GM21723 (cell line): ENCODE results near the gene SPEM2.
A peak's percentile ranks its signal among the peaks of the same experiment; 100 is the strongest.

Experiments
- ATAC-seq: cut with Tn5 transposase; IDR thresholded peaks from one replicate; pipeline ENCODE4 v1.9.1; 2021; ENCODE audit warnings: mild to moderate bottlenecking, moderate library complexity; ENCODE audit not compliant: unreplicated experiment

The SPEM2 gene

DNA sequence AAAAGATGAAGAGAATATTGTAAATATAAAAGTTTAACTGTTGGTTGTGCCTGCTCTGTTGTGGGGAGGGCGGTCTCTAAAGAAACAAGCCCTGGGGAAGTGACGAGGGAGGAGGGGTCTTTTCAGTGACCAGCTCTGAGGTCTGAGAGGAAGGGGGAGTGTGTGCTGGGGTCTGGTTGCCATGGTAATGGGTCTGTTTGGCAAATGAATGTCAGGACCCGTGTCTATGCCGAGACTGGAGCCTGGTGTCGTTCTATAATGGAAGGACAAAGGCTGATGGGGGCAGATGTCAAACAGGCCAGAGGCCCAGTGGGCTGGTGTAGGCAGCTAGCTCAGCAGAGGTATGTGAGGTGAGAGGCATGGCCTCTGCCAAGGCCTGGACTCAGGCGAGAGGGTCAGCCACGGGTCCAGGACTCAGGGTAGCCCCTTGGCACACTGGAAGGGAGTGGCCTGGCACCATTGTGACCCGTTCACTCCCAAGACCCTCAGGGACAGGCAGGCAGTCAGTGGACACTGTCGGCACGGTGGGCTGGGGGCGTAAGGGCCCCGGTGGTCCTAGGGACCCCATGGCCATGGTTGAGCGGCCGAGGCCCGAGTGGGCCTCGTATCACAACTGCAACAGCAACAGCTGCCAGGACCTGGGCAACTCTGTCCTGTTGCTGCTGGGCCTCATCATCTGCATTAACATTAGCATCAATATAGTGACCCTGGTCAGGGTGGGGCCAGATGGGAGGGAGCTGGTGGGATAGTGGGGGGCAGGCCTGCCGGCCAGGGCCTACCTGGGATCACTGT lies 5.4 kb upstream of the SPEM2 start, which contains the start of gene SPEM1:
TSS of gene SPEM1 (plus strand) at position 506 of the 792 bp plus-strand sequence. CDS start at position 567, 61 bp downstream.
- ATAC-seq = no peak

DNA sequence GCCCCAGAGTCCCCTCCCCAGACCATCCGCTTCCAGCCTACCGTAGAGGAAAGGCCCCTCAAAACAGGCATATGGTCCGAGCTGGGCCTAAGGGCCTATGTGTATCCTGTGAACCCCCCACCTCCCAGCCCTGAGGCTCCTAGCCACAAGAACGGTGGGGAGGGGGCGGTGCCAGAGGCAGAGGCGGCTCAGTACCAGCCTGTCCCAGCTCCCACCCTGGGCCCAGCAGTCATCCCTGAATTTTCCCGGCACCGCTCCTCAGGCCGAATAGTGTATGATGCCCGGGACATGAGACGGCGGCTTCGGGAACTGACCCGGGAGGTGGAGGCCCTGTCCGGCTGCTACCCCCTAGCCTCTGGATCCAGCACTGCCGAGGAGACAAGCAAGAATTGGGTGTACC lies 4.2 kb upstream of the SPEM2 start:
- ATAC-seq = no peak

DNA sequence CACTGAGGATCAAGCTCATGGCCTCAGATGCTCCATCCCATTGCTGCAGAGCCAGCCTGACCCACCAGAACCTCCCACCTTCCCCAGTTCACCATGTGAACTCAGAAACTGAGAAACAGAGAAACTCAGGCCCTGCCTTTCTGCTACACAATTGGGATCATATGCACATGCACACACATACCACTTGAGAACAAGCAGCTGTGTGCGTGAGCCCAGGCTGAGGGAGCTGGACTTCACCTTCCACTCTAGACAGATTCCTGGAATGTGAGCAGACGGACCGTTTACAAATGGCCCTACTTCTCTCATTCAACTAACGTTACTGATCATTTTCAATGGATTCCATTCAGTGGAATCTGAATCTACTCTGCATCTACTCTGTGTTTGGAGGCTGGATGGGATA lies 1.7 kb upstream of the SPEM2 start:
- no peak for ATAC-seq

DNA sequence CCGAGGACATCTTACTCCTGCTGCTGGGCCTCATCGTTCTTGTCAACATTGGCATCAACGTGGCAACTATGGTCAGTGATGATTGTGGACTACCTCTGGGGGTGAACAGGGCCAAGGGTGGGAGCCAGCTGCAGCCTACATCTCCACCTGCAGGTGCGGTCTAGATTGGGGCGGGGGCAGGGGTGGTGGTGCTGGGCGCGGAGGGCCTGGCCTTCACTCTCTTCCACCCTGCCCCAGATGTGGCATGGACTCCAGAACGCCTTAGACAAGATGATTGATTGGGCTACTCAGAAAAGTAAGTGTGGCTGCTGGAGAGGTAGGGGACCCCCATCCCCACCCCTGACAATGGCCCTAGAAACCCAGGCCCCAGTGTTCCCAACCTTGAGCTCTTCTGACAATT lies 340 bp downstream of the SPEM2 start:
- no peak for ATAC-seq

DNA sequence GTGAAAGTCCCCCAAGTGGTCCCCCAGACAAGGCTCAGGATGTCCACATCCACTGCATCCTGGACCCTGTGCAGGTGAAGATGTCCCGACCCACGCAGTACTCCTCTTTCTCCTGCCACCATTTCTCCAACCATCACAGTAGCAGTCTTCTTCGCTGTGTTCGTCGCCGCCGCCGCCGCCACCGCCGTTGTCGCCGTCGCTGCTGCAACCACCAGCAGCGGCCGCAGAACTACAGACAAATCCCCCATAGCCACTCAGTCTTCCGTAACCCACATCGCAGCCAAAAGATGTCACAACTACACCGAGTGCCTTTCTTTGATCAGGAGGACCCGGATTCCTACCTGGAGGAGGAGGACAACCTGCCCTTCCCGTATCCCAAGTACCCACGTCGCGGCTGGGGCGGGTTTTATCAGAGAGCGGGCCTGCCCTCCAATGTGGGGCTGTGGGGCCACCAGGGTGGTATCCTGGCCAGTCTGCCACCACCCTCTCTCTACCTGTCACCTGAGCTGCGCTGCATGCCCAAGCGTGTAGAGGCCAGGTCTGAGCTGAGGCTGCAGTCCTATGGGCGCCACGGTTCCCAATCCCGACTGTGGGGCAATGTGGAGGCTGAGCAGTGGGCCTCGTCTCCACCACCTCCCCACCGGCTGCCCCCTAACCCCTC lies 917 bp downstream of the SPEM2 start:
- no peak for ATAC-seq

DNA sequence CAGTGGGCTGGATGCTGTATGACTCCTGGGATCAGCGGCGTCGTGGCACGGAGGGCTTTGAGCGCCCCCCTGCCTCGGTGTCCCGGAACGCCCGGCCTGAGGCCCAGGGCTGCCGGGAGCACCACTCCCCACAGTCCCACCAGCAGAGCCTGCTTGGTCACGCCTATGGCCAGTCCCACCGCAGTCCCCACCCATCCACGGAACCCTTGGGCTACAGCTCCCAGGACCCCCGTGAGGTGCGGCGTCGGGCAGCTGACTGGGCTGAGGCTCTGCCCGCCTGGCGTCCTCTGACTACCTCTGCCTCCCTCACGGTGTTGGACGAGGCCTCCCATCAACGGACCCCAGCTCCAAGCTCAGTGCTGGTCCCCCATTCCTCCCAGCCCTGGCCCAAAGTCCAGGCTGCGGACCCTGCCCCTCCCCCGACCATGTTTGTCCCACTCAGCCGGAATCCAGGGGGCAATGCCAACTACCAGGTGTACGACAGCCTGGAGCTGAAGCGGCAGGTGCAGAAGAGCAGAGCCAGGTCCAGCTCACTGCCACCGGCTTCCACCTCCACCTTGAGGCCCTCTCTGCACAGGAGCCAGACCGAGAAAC lies 1.6 kb downstream of the SPEM2 start:
- ATAC-seq = no peak

DNA sequence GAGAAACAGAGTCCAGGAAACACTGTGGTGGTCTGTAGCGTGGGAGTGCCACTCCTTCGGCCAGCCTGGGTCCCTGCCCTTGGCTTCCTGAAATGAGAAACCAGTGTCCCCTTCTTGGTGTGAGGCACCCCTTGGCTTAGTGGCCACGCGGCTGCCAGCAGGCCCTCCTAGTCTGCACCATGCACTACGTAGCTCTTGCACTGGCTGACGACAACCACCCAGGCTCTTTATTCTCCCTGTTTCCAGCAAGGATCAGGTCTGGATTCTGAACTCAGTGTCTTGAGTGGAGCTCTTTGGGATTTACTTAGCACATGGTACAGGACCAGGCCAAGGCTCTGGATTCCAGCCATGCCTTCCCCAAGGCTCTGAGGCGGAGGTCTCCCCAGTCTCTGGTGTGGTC lies 2.1 kb downstream of the SPEM2 start:
- no peak for ATAC-seq

DNA sequence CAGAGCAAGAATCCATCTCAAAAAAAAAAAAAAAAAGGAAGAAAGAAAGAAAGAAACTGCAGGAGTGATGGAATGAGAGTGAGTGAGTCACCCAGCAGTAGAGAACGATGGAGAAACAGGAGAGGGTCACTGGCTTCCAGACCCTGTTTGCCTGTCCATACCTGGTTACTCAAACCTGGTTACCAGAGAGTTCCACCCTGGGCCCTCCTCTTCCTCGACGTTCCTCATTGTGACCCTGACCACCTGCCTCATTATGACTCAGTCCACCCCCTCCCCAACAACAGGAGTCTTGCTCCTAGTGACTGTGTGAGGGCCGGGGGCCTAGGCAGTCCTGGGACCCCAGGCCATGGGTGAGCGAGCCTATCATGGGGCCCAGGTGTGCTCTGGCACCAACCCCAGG lies 3.1 kb downstream of the SPEM2 start, which contains the start of gene SPEM3:
TSS of gene SPEM3 (plus strand) at position 301 of the 400 bp plus-strand sequence. CDS start at position 347, 46 bp downstream.
- ATAC-seq = no peak

DNA sequence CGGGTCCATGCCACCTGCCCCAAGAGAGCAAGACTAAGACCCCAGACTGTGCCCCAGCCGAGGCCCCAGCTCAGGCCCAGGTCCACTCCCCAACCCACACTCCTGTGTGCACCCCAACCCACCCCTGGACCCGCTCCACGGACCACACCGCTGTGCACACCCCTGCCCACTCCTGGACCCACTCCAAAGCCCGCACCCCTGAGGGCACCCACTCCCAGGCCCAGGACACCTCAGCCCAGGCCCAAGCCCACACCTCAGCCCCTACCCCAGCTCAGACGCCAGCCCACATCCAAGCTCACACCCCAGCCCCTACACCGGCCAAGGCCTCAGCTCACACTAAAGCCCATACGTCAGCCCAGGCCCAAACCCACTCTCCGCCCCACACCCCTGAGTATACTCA lies 4.3 kb downstream of the SPEM2 start:
- no peak for ATAC-seq

DNA sequence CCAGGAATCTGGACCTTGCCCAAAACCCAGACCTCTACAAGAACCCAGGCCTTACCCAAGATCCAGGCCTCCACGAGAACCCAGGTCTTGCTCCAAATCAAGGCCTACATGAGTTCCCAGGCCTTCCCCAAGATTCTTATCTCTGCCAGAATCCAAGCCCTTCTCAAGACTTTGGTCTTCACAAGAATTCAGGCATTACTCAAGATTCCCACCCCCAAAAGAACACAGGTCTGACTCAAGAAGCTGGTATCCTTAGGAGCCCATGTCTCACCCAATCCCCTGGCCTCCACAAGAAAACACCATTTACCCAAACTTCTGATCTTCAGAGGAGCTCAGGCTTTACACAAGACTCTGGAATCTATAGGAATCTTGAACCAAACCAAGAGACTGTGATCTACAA lies 5.8 kb downstream of the SPEM2 start:
- no peak for ATAC-seq

DNA sequence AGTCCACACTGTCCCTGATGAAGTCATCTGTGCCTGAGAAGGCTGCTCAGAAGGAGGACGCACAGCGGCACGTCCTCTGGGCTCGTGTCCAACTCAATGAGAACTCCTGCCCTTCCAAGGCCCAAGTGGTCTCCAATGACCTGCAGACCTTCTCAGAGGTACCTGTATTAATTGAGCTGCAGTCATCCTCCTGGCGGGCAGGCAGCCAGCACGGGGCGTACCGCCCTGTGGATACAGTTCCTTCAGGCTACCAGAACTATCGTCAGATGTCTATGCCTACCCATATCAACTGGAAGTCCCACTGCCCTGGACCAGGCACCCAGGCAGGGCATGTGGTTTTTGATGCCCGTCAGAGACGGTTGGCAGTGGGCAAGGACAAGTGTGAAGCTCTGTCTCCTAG lies 6.9 kb downstream of the SPEM2 start:
- ATAC-seq = no peak

DNA sequence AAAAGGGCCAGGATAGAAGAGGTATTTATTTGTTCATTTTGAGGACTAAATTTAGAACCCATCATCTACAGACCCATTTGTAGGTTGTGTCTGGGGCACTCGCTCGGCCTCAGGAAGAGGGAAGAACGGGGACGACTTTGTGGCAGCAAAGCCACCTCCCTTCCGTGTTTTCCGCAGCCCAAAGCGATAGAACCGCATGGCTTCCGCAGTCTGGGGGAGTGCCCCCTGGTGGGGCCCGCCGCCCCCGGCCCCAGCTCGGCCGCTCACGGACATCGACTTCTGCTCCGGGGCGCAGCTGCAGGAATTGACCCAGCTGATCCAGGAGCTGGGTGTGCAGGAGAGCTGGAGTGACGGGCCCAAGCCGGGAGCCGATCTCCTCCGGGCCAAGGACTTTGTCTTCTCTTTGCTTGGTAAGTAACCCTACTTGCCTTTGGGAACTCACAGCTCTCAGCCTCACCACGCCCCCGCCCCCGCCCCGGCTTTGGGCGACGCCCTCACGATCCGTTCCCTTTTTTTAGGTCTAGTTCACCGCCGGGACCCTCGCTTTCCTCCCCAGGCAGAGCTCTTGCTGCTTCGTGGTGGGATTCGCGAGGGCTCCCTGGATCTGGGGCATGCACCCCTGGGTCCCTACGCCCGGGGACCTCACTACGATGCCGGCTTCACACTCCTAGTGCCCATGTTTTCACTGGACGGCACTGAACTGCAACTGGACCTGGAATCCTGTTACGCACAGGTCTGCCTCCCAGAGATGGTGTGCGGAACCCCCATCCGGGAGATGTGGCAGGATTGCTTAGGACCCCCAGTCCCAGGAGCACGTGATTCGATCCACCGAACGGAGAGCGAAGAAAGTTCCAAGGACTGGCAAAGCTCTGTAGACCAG lies 10.5 kb downstream of the SPEM2 start:
- ATAC-seq = peak; percentile 19

DNA sequence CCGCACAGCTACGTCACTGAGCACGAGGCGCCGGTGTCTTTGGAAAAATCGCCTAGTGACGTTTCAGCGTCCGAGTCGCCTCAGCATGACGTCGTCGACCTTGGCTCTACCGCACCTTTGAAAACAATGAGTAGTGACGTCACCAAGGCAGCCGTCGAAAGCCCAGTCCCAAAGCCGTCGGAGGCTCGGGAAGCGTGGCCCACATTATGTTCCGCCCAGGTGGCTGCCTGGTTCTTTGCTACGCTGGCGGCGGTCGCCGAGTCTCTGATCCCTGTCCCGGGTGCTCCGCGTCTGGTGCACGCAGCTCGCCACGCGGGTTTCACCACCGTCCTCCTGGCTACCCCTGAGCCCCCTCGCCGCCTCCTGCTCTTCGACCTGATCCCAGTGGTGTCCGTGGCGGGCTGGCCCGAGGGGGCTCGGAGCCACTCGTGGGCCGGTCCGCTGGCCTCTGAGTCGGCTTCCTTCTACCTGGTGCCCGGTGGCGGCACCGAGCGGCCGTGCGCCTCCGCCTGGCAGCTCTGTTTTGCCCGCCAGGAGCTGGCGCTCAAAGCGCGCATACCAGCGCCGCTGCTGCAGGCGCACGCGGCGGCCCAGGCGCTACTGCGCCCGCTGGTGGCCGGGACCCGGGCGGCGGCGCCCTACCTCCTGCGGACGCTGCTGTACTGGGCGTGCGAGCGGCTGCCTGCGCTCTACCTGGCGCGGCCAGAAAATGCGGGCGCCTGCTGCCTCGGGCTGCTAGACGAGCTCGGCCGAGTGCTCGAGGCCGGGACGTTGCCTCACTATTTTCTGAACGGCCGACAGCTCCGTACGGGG lies 11.3 kb downstream of the SPEM2 start:
- ATAC-seq = no peak

DNA sequence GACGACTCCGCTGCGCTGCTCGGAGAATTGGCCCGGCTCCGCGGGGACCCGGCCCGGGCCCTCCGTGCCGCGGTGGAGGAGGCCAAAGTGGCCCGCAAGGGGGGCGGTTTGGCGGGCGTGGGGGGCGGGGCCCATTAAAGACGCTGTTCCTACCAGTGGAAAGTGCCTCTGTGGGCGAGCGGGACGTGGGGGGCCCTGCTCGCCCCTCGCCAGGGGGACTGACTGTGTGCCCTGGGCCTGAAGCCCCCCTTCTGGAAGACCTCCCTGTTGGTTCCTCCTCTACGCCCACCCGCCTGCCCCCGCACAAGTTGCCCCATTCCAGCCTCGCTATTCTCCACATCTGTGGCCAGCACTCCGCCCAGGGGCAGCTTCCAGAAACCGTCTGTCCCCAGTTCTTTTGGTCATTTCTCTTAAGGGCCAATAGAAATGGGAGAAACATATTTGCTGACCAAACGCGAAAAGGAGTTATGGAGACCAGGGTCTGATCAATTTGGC lies 12.0 kb downstream of the SPEM2 start:
- no peak for ATAC-seq

DNA sequence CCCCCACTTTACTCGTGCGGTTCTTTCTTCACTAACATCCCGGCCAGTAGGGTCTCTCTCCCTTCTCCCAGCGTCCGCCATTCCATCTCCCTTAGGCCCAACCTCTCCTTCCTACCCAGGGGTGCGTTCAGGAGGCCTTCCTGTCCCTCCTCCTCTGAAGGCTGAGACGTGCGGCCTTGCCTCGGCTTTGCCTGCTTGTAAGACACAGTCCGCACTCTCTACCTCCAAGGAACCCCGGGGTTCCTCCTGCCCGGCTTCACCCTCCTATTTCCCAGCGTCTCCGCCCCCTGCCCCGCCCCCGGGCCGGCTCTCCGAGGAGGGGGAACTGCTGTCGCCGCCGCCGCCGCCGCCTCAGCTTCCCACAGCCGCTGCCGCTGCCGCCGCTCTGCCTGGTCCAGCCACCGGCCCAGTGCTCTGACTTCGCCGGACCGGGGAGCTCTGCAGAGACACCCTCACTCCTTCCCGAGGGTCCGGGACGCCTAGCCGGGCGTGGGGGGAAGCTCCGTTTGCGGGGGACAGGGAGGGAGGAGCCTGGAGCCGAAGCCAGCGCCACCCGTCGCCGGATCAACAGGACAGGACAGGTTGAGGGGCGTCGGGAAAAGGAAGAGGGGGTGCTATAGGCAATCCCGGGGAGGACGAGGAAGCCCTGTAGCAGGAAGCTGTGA lies 12.7 kb downstream of the SPEM2 start:
- no peak for ATAC-seq

DNA sequence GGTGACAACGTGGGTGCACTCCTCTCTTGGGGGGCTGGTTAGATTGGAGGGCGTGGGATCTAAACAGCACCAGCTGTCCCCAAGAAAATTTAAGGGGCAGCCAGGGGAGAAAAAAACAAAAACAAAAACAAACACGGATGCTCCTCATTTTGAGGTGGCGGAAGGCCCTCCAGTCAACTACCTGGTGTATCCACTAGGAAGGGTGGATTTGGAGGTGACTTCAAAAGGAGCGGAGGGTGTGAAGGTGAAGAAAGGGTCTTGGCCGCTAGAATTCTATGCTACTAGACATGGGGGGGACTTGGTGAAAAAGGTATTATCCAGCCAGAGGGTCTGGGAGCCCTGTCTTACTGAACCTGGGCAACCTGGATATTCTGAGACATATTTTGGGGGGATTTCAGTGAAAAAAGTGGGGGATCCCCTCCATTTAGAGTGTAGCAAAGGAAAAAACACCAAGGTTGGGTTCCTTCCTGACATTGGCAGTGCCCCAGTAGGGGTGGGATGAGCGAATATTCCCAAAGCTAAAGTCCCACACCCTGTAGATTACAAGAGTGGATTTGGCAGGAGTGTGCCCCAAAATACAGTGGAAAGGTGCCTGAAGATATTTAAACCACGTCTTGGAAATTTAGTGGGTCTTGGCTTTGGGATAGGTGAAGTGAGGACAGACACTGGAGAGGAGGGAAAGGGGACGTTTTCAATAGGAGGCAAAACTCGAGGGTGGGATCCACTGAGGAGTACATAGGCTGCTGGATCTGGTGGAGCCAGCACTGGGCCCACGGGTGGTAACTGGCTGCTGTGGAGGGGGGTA lies 13.4 kb downstream of the SPEM2 start:
- ATAC-seq = no peak

DNA sequence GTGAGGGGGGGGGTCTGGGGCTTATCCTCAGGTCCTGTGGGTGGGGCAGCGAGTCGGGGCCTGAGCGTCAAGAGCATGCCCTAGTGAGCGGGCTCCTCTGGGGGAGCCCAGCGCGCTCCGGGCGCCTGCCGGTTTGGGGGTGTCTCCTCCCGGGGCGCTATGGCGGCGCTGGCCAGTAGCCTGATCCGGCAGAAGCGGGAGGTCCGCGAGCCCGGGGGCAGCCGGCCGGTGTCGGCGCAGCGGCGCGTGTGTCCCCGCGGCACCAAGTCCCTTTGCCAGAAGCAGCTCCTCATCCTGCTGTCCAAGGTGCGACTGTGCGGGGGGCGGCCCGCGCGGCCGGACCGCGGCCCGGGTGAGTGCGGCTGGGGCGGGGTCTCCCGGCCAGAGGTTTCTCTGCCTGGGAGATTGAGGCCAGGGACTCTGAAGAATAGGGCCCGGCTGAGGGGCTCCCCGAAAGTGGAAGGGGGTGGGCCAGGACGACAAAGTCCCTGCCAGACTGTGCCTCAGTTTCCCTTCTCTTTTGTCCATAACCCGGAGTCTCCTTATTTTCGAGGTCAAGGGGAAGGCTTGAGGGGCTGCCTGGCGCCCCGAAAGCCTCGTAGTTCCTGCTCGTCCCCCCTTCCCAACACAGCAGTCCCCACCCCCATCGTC lies 14.2 kb downstream of the SPEM2 start, which contains the start of gene FGF11:
TSS of gene FGF11 (plus strand) at position 51 of the 651 bp plus-strand sequence. CDS start at position 160, 109 bp downstream.
- ATAC-seq = no peak
